Measurements from ENCODE around the gene ANKRD45.

GRCh38 chr1:173693238-173693637 is 23.6 kb upstream of the ANKRD45 start:
- TF ChIP-seq POLR2A (IDR thresholded peaks at IDR 0.05) (no peak), CTCF (IDR thresholded peaks at IDR 0.05) (no peak)

All from esophagus squamous epithelium (tissue), 4 donors.